CD4-positive, alpha-beta T cell treated with Interleukin-12 subunit alpha and Interleukin-12 subunit beta, for 1 hour (primary cell): Measurements from ENCODE around the gene UQCRC2.
"Not testable (repeated sequence)": the region's sequence is repeated elsewhere in the genome, so short reads cannot be mapped to it uniquely, and the experiment has no call there.

ENCODE experiments used
- DNase-seq: peaks from one replicate; pipeline ENCODE4 v3.0.0-alpha.2; 2020

UQCRC2 gene

DNA sequence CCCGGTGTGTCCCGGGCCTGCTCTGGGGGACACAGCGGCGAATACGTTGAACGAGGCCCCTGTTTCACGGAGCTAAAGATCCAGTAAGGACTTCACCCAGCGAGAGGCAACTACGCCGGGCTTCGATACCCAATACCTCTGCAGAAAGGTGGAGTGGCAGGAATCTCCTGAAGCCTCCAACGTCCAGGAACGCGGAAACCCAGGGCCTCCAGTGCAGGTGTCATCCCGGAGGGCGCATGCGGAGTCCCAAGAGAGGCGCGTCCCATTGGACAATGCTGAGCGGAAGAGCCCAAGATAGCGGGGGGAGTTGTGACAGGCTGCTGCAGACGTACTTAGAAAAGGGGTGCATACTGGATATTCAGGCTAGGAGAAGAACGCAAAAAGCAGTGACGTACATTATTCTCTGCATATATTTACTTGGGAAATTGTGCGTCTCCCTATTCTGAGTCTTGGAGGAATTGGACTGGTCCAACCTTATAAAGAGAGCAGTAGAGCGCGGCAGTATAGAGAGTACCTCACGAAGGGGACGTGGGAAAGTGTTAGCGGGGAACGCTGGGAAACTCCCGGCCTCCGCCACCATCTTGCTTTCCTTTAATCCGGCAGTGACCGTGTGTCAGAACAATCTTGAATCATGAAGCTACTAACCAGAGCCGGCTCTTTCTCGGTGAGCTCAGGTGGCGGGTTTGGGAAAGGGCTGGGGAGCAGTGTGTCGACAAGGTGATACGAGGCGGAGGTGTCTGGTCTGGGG lies at the start of gene UQCRC2:
UQCRC2 (plus strand) TSS at position 569 of the 748 bp plus-strand sequence; CDS start at position 632, 63 bp downstream.
- DNase-seq: peak; percentile 90

GRCh38 chr16:21932650-21933049 lies 20.5 kb upstream of the UQCRC2 start:
- not testable (repeated sequence) for DNase-seq

DNA sequence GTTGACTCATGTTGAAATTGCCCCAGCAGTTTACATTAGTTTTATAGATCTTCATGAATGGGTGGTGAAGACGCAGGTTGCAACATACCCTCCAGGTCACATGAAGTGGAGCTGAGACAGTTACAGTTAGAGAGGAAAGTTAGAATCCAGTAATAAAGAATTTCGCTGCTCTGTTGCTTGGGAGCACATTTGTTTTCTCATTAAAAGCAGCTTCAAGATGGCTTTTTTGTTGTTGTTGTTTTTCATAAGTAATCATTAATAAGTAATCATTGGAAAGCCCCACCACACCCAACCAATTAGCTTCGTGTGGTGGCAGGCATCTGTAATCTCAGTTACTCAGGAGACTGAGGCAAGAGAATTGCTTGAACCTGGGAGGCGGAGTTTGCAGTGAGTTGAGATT lies 19.8 kb upstream of the UQCRC2 start:
- not testable (repeated sequence) for DNase-seq

DNA sequence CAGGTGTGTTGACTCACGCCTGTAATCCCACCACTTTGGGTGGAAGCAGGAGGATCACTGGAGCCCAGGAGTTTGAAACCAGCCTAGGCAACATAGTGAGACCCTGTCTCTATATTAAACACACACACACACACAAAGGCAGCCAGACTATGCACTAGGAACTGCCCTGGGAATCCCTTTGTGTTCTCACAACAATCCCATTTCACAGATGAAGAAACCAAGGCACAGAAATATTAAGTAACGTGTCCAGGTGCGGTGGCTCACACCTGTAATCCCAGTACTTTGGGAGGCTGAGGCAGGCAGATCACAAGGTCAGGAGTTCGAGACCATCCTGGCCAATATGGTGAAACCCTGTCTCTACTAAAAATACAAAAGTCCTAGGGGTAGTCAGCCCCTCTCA lies 19.4 kb upstream of the UQCRC2 start:
- DNase-seq: not testable (repeated sequence)

DNA sequence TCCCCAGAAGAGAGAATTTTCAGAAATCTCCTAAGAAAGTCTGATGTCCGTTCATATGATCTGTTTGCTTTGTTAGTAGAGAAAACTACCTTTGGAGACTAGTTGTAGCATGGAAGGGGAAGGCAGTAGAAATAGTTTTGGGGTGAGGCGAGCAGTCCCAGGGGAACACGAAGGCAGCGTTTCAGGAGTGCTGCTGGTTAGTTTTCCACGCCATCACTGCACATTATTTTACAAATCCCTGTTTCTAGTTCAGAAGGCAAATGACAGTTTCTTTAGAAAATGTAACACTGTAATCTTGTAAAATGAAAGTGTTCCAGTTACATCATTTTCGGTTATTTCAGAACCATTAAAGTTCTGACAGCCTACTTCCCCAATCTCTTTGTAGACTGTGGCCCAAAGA lies 16.9 kb upstream of the UQCRC2 start:
- DNase-seq: not testable (repeated sequence)

GRCh38 chr16:21937336-21937829 lies 15.8 kb upstream of the UQCRC2 start:
- no peak for DNase-seq

GRCh38 chr16:21940570-21940969 lies 12.6 kb upstream of the UQCRC2 start:
- DNase-seq: no peak

GRCh38 chr16:21943571-21943970 lies 9.6 kb upstream of the UQCRC2 start:
- DNase-seq: no peak

DNA sequence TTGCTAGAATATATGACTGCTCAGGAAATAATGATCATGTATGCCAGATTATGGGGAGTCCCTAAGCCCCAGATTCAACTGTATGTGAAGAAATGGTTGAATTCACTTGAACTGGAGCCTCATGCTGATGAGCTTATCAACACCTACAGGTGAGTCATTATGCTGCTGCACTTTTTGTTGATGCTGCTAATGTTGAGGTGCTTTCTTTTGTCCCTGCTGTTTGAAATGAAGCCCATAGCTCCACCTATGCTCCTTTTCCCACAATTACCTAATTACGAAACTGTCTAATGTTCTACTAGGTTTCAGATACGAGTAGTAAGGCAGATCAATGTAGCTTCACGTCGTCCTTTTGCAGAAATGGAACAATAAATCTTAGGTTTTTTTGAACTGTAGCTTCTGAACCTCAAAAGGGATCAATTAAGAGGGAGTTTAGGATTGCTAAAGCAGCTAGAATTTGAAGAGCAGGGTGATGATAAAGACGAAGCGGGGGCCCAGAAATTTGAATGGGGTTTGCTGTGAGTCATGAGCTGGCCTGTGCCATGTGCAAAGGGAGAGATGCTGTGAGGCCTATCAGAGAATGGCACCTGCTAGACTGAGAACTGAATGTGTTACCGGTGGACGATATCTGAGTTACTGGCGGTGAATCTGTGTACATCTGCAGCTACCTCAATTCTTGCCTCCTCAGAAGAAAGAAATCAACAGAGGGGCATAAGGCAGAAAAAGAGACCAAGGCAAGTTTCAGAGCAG lies 6.1 kb upstream of the UQCRC2 start:
- DNase-seq: no peak

DNA sequence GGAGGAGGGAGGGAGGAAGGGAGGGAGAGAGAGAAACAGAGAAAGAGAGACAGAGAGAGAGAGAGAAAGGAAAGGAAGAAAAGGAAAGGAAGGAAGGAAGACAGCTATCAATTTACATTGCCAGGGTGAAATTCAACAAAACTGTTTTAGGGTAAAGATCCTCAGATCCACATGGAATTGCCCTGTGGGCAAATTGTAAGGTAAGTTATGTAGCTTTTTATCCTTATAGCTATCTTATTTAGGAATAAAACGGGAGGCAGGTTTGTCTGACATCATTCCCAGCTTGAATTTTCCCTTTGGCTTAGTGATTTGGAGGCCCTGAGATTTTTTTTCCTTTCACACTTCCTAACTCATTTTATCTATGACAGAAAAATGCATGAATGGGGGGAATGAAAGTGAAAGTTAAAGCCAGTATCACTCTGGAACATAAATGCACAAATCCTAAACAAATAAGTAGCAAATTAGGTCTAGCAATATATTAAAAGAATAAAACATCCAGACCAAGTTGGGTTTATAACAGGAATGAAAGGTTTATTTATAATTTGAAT lies 3.4 kb upstream of the UQCRC2 start:
- DNase-seq: no peak

- DNase-seq: peak; percentile 43
Observed at GRCh38 chr16:21950782-21951521, 2.2 kb upstream of the UQCRC2 start.

- peak; percentile 82 for DNase-seq
Observed at GRCh38 chr16:21952040-21952792, 945 bp upstream of the UQCRC2 start.

DNA sequence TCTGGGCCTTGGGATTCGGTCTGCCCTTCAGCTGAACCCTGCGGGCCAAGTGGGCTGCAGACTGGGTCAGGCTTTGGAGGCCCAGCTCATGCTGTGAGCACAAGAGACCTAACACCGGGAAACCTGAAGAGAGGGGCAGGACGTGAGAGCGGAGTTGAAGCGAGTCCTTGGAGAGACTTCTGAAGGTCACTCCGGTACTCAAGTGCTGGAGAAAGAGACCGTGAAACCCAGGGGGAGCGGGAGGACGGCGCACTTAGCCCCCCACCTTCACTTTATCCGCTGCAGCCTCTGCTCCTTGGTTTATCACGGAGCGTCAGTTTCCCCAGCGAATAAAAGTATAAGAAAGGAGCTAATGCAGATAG lies 361 bp downstream of the UQCRC2 start:
- no peak for DNase-seq

- no peak for DNase-seq
Observed at GRCh38 chr16:21957714-21958346, 4.7 kb downstream of the UQCRC2 start.

DNA sequence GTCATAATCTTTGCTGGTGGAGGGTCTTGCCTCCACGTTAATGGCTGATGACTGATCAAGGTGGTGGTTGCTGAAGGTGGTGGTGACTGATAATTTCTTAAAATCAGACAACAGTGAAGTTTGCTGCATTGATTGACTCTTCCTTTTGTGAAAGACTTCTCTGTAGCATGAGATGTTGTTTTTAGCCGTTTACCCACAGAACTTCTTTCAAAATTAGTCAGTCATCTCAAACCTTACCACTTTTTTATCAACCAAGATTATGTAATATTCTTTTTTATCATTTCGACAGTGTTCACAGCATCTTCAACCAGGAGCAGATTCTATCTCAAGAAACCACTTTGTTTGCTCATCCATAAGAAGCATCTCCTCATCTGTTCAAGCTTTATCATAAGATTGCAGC lies 5.9 kb downstream of the UQCRC2 start:
- DNase-seq: no peak

- DNase-seq: no peak
Observed at GRCh38 chr16:21962475-21962874, 9.3 kb downstream of the UQCRC2 start.

- no peak for DNase-seq
Observed at GRCh38 chr16:21963887-21964286, 10.7 kb downstream of the UQCRC2 start.

DNA sequence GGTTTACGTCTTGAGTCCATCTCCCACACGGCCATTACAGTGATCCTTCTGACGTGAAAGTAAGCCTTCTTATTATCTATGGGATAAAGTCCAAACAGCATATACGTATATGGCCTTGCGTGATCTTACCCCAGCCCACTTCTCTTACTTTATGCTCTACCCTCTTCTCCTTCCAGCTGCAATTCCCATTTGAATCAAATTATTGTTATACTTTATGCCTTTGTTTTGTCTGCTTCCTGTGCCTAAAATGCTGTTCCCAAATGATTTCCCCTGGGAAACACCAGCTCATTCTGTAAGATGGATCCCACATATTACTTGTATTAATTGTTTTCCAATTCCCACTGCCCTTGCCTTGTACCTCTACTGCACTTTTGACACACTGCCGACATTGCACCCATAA lies 11.2 kb downstream of the UQCRC2 start:
- no peak for DNase-seq

DNA sequence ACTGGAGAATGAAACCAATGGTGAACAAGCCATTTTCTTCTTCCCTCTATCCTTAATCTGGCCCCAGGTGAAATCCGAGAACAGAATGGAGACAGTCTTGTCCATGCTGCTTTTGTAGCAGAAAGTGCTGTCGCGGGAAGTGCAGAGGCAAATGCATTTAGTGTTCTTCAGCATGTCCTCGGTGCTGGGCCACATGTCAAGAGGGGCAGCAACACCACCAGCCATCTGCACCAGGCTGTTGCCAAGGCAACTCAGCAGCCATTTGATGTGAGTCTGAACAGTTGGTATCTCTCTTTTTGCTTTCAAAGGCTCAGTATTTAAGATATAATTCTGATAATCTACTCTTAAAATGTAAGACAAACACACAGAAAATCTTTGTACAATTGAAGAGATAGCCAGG lies 18.7 kb downstream of the UQCRC2 start:
- no peak for DNase-seq

DNA sequence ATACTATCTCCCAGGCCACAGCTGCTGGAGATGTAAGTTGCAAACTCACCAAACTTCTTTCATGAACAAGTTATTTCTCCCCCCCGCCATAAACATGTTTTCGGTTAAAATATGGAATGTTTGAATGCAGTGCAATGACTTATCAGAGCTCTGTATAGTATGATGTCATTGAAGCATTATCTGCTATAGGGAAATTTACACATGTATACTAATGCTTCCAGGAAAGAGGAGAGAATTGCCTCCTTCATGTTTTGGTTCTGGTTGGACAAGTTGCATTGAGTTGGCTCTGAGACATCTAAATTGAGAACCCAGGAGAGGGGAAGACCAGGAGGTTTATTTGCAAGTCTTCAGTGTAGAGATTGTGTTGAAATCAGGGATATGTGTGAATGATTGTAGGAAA lies 20.8 kb downstream of the UQCRC2 start:
- no peak for DNase-seq

DNA sequence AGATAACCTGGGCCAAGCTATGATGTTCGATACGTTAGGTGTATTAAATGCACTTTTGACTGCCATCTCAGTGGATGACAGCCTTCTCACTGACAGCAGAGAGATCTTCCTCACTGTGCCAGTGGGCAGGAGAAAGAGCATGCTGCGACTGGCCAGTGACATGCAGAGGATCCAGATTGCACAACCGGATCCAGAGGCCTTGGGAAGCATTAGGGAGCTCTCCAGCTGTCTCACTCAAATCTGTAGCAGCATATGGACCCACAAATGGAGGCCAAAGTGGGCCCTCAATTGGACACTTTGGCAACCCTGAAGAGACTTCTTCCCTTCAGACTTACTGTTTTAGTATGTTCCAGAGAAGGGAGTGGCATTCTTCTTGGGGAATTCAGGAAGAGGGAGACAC lies 26.9 kb downstream of the UQCRC2 start:
- DNase-seq: no peak

- no peak for DNase-seq
Observed at GRCh38 chr16:21982108-21982507, 28.9 kb downstream of the UQCRC2 start.
